WTC11 (cell line): Measurements from ENCODE around the gene TMC6. TPM values are rescaled to one million over a fixed set of nuclear protein-coding genes. Genes with fewer than 3 reads are reported as not detected.

ENCODE experiments used
- ATAC-seq: fragments of 200-7000 bp; cut with Tn5 transposase; 2 replicates; pipeline ENCODE4 v1.10.0; 2021; ENCODE audit warnings: mild to moderate bottlenecking, moderate library complexity
- CTCF ChIA-PET: fragments of 300-600 bp; sonication (Branson Sonifier 250); formaldehyde crosslinking; loops from one replicate; lab custom pipeline; 2021; ENCODE audit warnings: antibody characterized with exemption; lab: Charles Lee
- POLR2A ChIA-PET: fragments of 350-600 bp; sonication (Branson Sonifier 250); formaldehyde crosslinking; loops from one replicate; lab custom pipeline; 2021; ENCODE audit warnings: antibody characterized with exemption; lab: Charles Lee
- DNase-seq: peaks from one replicate; pipeline ENCODE4 v3.0.0; 2021; ENCODE audit warnings: low spot score
- H3K27ac Mint-ChIP-seq: 2 replicates; pipeline ENCODE4 v1.8.0; 2021; ENCODE audit warnings: mixed read lengths
- H3K27me3 Mint-ChIP-seq: 2 replicates; pipeline ENCODE4 v1.8.0; 2021; ENCODE audit warnings: low read depth, mild to moderate bottlenecking, moderate library complexity, mixed read lengths
- H3K36me3 Mint-ChIP-seq: 2 replicates; pipeline ENCODE4 v1.8.0; 2021; ENCODE audit warnings: mixed read lengths
- H3K4me1 Mint-ChIP-seq: 2 replicates; pipeline ENCODE4 v1.8.0; 2022; ENCODE audit warnings: mixed read lengths
- H3K4me3 Mint-ChIP-seq: 2 replicates; pipeline ENCODE4 v1.8.0; 2021; ENCODE audit warnings: mild to moderate bottlenecking, moderate library complexity, mixed read lengths
- H3K9me3 Mint-ChIP-seq: 2 replicates; pipeline ENCODE4 v1.8.0; 2021; ENCODE audit warnings: mixed read lengths
- CREM ChIP-seq: sonication (generic); formaldehyde crosslinking; IDR thresholded peaks from 2 replicates; pipeline ENCODE4 v1.8.1; 2022; ENCODE audit warnings: mild to moderate bottlenecking, missing genetic modification reagents, moderate library complexity
- FOXJ3 ChIP-seq: sonication (generic); formaldehyde crosslinking; IDR thresholded peaks from 2 replicates; pipeline ENCODE4 v1.9.0; 2021; ENCODE audit warnings: missing genetic modification reagents, mild to moderate bottlenecking, borderline replicate concordance
- JAZF1 ChIP-seq: fragments of 250-450 bp; sonication (Bioruptor Pico); IDR thresholded peaks from 2 replicates; pipeline ENCODE4 v1.9.0; 2021; ENCODE audit warnings: moderate library complexity, mild to moderate bottlenecking, inconsistent platforms
- ZNF138 ChIP-seq: sonication (generic); formaldehyde crosslinking; conservative IDR thresholded peaks from 2 replicates; pipeline ENCODE4 v1.8.1; 2022; ENCODE audit warnings: mild to moderate bottlenecking, moderate library complexity, missing genetic modification reagents
- ZNF263 ChIP-seq: sonication (generic); formaldehyde crosslinking; IDR thresholded peaks from 2 replicates; pipeline ENCODE4 v1.8.1; 2022; ENCODE audit warnings: low read depth, mild to moderate bottlenecking, moderate library complexity, missing genetic modification reagents
- ZNF317 ChIP-seq: sonication (generic); formaldehyde crosslinking; IDR thresholded peaks from 2 replicates; pipeline ENCODE4 v1.8.1; 2023; ENCODE audit warnings: low read depth, mild to moderate bottlenecking, moderate library complexity, missing genetic modification reagents, borderline replicate concordance
- ZNF396 ChIP-seq: fragments of 250-450 bp; sonication (Bioruptor Pico); IDR thresholded peaks from 2 replicates; pipeline ENCODE4 v1.8.0; 2021; ENCODE audit warnings: mild to moderate bottlenecking, moderate library complexity, borderline replicate concordance
- total RNA-seq: library from RNA; stranded (reverse); gene quantifications from 3 replicates; pipeline ENCODE4 v1.2.3, GENCODE V29; 2021
- TF ChIP-seq, protein P1 (sequence below): fragments of 250-450 bp; sonication (Bioruptor Pico); IDR thresholded peaks from 2 replicates; pipeline ENCODE4 v1.9.0; 2021; ENCODE audit warnings: mild to moderate bottlenecking
- TF ChIP-seq, protein P2 (sequence below): sonication (generic); formaldehyde crosslinking; IDR thresholded peaks from 2 replicates; pipeline ENCODE4 v1.8.0; 2023; ENCODE audit warnings: mild to moderate bottlenecking, missing genetic modification reagents
- TF ChIP-seq, protein P3 (sequence below): sonication (generic); formaldehyde crosslinking; IDR thresholded peaks from 2 replicates; pipeline ENCODE4 v1.8.0; 2023; ENCODE audit warnings: missing genetic modification reagents
- TF ChIP-seq, protein P4 (sequence below): sonication (generic); formaldehyde crosslinking; IDR thresholded peaks from 2 replicates; pipeline ENCODE4 v1.8.1; 2022; ENCODE audit warnings: missing genetic modification reagents, borderline replicate concordance
- TF ChIP-seq, protein P5 (sequence below): fragments of 250-450 bp; sonication (Bioruptor Pico); IDR thresholded peaks from 2 replicates; pipeline ENCODE4 v2.1.2; 2022; ENCODE audit warnings: mild to moderate bottlenecking, moderate library complexity
- TF ChIP-seq, protein P6 (sequence below): sonication (generic); formaldehyde crosslinking; IDR thresholded peaks from 2 replicates; pipeline ENCODE4 v1.8.1; 2023; ENCODE audit warnings: mild to moderate bottlenecking, missing genetic modification reagents
- TF ChIP-seq, protein P7 (sequence below): sonication (generic); formaldehyde crosslinking; conservative IDR thresholded peaks from 2 replicates; pipeline ENCODE4 v1.8.1; 2022; ENCODE audit warnings: mild to moderate bottlenecking, missing genetic modification reagents
- TF ChIP-seq, protein P8 (sequence below): fragments of 250-450 bp; sonication (Bioruptor Pico); IDR thresholded peaks from 2 replicates; pipeline ENCODE4 v1.9.0; 2021; ENCODE audit warnings: moderate library complexity, mild to moderate bottlenecking, inconsistent platforms, borderline replicate concordance
- TF ChIP-seq, protein P9 (sequence below): fragments of 250-450 bp; sonication (Bioruptor Pico); IDR thresholded peaks from 2 replicates; pipeline ENCODE4 v1.8.0; 2021; ENCODE audit warnings: mild to moderate bottlenecking
- TF ChIP-seq, protein P10 (sequence below): sonication (generic); formaldehyde crosslinking; IDR thresholded peaks from 2 replicates; pipeline ENCODE4 v1.8.1; 2023; ENCODE audit warnings: mild to moderate bottlenecking, missing genetic modification reagents

The TMC6 gene
- total RNA-seq, 1 experiment from 2014 or later = 120 TPM

DNA sequence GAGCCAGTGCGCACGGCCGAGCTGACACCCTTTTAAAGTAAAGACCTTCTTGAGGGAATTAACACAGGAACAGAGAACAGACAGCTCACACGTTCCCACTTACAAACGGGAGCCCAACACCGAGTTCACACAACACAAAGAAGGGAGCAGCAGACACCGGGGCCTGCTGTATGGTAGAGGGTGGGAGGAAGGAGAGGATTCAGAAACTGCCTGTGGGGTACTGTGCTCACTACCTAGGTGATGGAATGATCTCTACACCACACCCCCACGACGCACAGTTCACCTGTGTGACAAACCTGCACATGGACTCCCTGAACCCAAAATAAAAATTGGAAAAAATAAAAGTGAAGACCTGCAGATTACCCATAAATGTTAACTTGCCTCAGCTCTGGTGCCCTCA, 32.5 kb downstream of the TMC6 start (continued):
- TF ChIP-seq, protein P1, sequence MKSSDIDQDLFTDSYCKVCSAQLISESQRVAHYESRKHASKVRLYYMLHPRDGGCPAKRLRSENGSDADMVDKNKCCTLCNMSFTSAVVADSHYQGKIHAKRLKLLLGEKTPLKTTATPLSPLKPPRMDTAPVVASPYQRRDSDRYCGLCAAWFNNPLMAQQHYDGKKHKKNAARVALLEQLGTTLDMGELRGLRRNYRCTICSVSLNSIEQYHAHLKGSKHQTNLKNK (CRISPR knock-in tag) = no peak

DNA sequence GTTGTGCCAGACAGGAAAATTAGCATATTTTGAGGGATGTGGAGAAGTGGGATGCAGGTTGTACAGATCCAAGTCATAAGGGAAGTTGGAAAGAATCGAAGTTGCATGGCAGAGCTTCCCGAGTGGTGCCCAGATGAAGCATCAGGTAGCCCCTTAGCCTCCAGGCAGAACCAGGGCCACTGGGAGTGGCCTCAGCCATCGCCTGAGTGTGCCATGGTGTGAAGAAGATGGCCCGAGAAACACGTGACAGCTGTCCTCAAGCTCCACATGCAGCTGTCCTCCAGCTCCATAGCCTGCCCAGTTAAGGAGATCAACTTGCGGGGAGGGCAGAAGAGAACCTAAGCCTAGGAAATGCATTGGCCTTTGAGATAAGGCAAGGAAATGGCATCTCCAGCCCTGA, 33.5 kb downstream of the TMC6 start:
- no peak overlapping the region for H3K27ac Mint-ChIP-seq
- ChIA-PET CTCF (interaction anchor here (0.8 to 2.3 kb wide), 5 partner anchors 10 to 92 kb away, joined by 3 to 9 read pairs (median 5); partner anchors contain the start of genes AFMID and TK1), POLR2A (no interaction called here)
- peaks cover 92% of the 10 kb centered on the region for H3K36me3 Mint-ChIP-seq
- H3K4me3 Mint-ChIP-seq = no peak overlapping the region
- H3K4me1 Mint-ChIP-seq = no peaks in the 10 kb centered on the region
- TF ChIP-seq, protein P2, sequence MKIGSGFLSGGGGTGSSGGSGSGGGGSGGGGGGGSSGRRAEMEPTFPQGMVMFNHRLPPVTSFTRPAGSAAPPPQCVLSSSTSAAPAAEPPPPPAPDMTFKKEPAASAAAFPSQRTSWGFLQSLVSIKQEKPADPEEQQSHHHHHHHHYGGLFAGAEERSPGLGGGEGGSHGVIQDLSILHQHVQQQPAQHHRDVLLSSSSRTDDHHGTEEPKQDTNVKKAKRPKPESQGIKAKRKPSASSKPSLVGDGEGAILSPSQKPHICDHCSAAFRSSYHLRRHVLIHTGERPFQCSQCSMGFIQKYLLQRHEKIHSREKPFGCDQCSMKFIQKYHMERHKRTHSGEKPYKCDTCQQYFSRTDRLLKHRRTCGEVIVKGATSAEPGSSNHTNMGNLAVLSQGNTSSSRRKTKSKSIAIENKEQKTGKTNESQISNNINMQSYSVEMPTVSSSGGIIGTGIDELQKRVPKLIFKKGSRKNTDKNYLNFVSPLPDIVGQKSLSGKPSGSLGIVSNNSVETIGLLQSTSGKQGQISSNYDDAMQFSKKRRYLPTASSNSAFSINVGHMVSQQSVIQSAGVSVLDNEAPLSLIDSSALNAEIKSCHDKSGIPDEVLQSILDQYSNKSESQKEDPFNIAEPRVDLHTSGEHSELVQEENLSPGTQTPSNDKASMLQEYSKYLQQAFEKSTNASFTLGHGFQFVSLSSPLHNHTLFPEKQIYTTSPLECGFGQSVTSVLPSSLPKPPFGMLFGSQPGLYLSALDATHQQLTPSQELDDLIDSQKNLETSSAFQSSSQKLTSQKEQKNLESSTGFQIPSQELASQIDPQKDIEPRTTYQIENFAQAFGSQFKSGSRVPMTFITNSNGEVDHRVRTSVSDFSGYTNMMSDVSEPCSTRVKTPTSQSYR (CRISPR knock-in tag) = no peak
- TF ChIP-seq, protein P3, sequence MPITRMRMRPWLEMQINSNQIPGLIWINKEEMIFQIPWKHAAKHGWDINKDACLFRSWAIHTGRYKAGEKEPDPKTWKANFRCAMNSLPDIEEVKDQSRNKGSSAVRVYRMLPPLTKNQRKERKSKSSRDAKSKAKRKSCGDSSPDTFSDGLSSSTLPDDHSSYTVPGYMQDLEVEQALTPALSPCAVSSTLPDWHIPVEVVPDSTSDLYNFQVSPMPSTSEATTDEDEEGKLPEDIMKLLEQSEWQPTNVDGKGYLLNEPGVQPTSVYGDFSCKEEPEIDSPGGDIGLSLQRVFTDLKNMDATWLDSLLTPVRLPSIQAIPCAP = no peak
- TF ChIP-seq, protein P4, sequence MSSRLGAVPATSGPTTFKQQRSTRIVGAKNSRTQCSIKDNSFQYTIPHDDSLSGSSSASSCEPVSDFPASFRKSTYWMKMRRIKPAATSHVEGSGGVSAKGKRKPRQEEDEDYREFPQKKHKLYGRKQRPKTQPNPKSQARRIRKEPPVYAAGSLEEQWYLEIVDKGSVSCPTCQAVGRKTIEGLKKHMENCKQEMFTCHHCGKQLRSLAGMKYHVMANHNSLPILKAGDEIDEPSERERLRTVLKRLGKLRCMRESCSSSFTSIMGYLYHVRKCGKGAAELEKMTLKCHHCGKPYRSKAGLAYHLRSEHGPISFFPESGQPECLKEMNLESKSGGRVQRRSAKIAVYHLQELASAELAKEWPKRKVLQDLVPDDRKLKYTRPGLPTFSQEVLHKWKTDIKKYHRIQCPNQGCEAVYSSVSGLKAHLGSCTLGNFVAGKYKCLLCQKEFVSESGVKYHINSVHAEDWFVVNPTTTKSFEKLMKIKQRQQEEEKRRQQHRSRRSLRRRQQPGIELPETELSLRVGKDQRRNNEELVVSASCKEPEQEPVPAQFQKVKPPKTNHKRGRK (CRISPR knock-in tag) = no peak
- TF ChIP-seq, protein P5, sequence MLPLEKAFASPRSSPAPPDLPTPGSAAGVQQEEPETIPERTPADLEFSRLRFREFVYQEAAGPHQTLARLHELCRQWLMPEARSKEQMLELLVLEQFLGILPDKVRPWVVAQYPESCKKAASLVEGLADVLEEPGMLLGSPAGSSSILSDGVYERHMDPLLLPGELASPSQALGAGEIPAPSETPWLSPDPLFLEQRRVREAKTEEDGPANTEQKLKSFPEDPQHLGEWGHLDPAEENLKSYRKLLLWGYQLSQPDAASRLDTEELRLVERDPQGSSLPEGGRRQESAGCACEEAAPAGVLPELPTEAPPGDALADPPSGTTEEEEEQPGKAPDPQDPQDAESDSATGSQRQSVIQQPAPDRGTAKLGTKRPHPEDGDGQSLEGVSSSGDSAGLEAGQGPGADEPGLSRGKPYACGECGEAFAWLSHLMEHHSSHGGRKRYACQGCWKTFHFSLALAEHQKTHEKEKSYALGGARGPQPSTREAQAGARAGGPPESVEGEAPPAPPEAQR = no peak
- TF ChIP-seq JAZF1 = no peak
- no peak for TF ChIP-seq CREM (CRISPR knock-in tag)
- no peak for TF ChIP-seq ZNF317
- TF ChIP-seq ZNF138 (CRISPR knock-in tag) = no peak
- no peak for TF ChIP-seq ZNF396 (CRISPR knock-in tag)
- TF ChIP-seq, protein P6, sequence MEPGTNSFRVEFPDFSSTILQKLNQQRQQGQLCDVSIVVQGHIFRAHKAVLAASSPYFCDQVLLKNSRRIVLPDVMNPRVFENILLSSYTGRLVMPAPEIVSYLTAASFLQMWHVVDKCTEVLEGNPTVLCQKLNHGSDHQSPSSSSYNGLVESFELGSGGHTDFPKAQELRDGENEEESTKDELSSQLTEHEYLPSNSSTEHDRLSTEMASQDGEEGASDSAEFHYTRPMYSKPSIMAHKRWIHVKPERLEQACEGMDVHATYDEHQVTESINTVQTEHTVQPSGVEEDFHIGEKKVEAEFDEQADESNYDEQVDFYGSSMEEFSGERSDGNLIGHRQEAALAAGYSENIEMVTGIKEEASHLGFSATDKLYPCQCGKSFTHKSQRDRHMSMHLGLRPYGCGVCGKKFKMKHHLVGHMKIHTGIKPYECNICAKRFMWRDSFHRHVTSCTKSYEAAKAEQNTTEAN (CRISPR knock-in tag) = no peak
- TF ChIP-seq, protein P7, sequence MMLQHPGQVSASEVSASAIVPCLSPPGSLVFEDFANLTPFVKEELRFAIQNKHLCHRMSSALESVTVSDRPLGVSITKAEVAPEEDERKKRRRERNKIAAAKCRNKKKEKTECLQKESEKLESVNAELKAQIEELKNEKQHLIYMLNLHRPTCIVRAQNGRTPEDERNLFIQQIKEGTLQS = no peak
- TF ChIP-seq, protein P8, sequence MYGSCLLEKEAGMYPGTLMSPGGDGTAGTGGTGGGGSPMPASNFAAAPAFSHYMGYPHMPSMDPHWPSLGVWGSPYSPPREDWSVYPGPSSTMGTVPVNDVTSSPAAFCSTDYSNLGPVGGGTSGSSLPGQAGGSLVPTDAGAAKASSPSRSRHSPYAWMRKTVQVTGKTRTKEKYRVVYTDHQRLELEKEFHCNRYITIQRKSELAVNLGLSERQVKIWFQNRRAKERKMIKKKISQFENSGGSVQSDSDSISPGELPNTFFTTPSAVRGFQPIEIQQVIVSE (CRISPR knock-in tag) = no peak
- no peak for TF ChIP-seq ZNF263 (CRISPR knock-in tag)
- TF ChIP-seq, protein P9, sequence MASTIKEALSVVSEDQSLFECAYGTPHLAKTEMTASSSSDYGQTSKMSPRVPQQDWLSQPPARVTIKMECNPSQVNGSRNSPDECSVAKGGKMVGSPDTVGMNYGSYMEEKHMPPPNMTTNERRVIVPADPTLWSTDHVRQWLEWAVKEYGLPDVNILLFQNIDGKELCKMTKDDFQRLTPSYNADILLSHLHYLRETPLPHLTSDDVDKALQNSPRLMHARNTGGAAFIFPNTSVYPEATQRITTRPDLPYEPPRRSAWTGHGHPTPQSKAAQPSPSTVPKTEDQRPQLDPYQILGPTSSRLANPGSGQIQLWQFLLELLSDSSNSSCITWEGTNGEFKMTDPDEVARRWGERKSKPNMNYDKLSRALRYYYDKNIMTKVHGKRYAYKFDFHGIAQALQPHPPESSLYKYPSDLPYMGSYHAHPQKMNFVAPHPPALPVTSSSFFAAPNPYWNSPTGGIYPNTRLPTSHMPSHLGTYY = no peak
- no peak for TF ChIP-seq FOXJ3 (CRISPR knock-in tag)
- TF ChIP-seq, protein P10, sequence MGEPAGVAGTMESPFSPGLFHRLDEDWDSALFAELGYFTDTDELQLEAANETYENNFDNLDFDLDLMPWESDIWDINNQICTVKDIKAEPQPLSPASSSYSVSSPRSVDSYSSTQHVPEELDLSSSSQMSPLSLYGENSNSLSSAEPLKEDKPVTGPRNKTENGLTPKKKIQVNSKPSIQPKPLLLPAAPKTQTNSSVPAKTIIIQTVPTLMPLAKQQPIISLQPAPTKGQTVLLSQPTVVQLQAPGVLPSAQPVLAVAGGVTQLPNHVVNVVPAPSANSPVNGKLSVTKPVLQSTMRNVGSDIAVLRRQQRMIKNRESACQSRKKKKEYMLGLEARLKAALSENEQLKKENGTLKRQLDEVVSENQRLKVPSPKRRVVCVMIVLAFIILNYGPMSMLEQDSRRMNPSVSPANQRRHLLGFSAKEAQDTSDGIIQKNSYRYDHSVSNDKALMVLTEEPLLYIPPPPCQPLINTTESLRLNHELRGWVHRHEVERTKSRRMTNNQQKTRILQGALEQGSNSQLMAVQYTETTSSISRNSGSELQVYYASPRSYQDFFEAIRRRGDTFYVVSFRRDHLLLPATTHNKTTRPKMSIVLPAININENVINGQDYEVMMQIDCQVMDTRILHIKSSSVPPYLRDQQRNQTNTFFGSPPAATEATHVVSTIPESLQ (CRISPR knock-in tag) = no peak
- DNase-seq (no peak), ATAC-seq (no peak)
- H3K9me3 Mint-ChIP-seq = peaks cover 18% of the 10 kb centered on the region
- H3K27me3 Mint-ChIP-seq = no peaks in the 10 kb centered on the region; the same call in 1 of the 2 replicates
